PFSK-1 (cell line): ENCODE measurements around the gene DGKB.

ENCODE experiments used
- FOXP2 ChIP-seq: optimal IDR thresholded peaks from 2 replicates; pipeline ENCODE3; 2011; ENCODE audit warnings: borderline replicate concordance, control low read depth, inconsistent platforms; ENCODE audit not compliant: insufficient read depth; ENCODE audit errors: extremely low read length, extremely low read depth
- POLR2AphosphoS5 ChIP-seq: IDR thresholded peaks from 2 replicates; pipeline ENCODE4 v1.6.1; 2012; ENCODE audit warnings: low read depth, mild to moderate bottlenecking, control low read depth, low read length, moderate library complexity
- SIN3A ChIP-seq: IDR thresholded peaks from 2 replicates; pipeline ENCODE4 v1.6.1; 2012; ENCODE audit warnings: mild to moderate bottlenecking, low read length, moderate library complexity, borderline replicate concordance; ENCODE audit not compliant: insufficient read depth
- TF ChIP-seq, protein P1 (sequence below), 2 experiments: IDR thresholded peaks; 2 replicates each; pipeline versions ENCODE4 v1.6.1 to v1.8.0; 2011 to 2012; ENCODE audit warnings: low read depth in 2 of 2, low read length in 2 of 2, control low read depth in 1 of 2, inconsistent platforms in 1 of 2, mild to moderate bottlenecking in 1 of 2, moderate library complexity in 1 of 2; ENCODE audit not compliant: insufficient read depth in 1 of 2

DNA sequence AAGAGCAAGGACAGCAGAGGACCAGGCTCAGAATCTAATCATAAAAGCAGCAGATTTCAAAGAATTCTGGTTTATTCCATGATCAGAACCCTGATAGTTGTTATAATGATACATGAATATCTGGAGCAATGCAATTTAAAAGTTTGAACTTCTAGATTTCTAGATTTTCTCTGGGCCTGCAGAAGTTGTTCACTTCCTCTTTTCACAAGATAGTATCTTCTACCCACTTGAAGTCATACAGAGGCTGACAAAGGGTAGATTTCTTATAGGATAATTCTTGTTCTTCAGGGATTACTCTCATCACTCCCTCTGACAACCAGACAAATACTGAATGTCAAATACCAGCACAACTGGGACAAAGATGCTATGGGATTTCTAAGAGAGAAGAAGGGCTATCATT is 593.1 kb downstream of the DGKB start:
- TF ChIP-seq POLR2AphosphoS5, result no peak
- TF ChIP-seq, protein P1, sequence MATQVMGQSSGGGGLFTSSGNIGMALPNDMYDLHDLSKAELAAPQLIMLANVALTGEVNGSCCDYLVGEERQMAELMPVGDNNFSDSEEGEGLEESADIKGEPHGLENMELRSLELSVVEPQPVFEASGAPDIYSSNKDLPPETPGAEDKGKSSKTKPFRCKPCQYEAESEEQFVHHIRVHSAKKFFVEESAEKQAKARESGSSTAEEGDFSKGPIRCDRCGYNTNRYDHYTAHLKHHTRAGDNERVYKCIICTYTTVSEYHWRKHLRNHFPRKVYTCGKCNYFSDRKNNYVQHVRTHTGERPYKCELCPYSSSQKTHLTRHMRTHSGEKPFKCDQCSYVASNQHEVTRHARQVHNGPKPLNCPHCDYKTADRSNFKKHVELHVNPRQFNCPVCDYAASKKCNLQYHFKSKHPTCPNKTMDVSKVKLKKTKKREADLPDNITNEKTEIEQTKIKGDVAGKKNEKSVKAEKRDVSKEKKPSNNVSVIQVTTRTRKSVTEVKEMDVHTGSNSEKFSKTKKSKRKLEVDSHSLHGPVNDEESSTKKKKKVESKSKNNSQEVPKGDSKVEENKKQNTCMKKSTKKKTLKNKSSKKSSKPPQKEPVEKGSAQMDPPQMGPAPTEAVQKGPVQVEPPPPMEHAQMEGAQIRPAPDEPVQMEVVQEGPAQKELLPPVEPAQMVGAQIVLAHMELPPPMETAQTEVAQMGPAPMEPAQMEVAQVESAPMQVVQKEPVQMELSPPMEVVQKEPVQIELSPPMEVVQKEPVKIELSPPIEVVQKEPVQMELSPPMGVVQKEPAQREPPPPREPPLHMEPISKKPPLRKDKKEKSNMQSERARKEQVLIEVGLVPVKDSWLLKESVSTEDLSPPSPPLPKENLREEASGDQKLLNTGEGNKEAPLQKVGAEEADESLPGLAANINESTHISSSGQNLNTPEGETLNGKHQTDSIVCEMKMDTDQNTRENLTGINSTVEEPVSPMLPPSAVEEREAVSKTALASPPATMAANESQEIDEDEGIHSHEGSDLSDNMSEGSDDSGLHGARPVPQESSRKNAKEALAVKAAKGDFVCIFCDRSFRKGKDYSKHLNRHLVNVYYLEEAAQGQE (IDR thresholded peaks at IDR 0.05; ENCODE audit: insufficient read depth in 1 of 2, low read depth in 2 of 2, low read length in 2 of 2), result no peak
- no peak for TF ChIP-seq FOXP2
- TF ChIP-seq SIN3A, result no peak
